ENCODE measurements around the gene CMC1. TPM values are rescaled to one million over a fixed set of nuclear protein-coding genes. Genes with fewer than 3 reads are reported as not detected.
A peak's percentile ranks its signal among the peaks of the same experiment; 100 is the strongest.

CMC1 gene
- total and polyA plus RNA-seq, 9 of the 15 experiments (the other 6 are each of a cell fraction or from before 2014, with no cell fraction given) = 15.9 to 74.6 (median 48.9) TPM

- TF ChIP-seq, protein P1, sequence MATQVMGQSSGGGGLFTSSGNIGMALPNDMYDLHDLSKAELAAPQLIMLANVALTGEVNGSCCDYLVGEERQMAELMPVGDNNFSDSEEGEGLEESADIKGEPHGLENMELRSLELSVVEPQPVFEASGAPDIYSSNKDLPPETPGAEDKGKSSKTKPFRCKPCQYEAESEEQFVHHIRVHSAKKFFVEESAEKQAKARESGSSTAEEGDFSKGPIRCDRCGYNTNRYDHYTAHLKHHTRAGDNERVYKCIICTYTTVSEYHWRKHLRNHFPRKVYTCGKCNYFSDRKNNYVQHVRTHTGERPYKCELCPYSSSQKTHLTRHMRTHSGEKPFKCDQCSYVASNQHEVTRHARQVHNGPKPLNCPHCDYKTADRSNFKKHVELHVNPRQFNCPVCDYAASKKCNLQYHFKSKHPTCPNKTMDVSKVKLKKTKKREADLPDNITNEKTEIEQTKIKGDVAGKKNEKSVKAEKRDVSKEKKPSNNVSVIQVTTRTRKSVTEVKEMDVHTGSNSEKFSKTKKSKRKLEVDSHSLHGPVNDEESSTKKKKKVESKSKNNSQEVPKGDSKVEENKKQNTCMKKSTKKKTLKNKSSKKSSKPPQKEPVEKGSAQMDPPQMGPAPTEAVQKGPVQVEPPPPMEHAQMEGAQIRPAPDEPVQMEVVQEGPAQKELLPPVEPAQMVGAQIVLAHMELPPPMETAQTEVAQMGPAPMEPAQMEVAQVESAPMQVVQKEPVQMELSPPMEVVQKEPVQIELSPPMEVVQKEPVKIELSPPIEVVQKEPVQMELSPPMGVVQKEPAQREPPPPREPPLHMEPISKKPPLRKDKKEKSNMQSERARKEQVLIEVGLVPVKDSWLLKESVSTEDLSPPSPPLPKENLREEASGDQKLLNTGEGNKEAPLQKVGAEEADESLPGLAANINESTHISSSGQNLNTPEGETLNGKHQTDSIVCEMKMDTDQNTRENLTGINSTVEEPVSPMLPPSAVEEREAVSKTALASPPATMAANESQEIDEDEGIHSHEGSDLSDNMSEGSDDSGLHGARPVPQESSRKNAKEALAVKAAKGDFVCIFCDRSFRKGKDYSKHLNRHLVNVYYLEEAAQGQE (IDR thresholded peaks at IDR 0.05; ENCODE audit: borderline replicate concordance) = peak; percentile 13; the same call in 1 of the 2 replicates
- TF ChIP-seq, protein P1 (CRISPR knock-in tag; IDR thresholded peaks at IDR 0.05; ENCODE audit: low read depth) = no peak
- TF ChIP-seq, protein P2, sequence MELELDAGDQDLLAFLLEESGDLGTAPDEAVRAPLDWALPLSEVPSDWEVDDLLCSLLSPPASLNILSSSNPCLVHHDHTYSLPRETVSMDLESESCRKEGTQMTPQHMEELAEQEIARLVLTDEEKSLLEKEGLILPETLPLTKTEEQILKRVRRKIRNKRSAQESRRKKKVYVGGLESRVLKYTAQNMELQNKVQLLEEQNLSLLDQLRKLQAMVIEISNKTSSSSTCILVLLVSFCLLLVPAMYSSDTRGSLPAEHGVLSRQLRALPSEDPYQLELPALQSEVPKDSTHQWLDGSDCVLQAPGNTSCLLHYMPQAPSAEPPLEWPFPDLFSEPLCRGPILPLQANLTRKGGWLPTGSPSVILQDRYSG (tag; conservative IDR thresholded peaks at IDR 0.05; ENCODE audit: low read depth) = no peak
- TF ChIP-seq, protein P3, sequence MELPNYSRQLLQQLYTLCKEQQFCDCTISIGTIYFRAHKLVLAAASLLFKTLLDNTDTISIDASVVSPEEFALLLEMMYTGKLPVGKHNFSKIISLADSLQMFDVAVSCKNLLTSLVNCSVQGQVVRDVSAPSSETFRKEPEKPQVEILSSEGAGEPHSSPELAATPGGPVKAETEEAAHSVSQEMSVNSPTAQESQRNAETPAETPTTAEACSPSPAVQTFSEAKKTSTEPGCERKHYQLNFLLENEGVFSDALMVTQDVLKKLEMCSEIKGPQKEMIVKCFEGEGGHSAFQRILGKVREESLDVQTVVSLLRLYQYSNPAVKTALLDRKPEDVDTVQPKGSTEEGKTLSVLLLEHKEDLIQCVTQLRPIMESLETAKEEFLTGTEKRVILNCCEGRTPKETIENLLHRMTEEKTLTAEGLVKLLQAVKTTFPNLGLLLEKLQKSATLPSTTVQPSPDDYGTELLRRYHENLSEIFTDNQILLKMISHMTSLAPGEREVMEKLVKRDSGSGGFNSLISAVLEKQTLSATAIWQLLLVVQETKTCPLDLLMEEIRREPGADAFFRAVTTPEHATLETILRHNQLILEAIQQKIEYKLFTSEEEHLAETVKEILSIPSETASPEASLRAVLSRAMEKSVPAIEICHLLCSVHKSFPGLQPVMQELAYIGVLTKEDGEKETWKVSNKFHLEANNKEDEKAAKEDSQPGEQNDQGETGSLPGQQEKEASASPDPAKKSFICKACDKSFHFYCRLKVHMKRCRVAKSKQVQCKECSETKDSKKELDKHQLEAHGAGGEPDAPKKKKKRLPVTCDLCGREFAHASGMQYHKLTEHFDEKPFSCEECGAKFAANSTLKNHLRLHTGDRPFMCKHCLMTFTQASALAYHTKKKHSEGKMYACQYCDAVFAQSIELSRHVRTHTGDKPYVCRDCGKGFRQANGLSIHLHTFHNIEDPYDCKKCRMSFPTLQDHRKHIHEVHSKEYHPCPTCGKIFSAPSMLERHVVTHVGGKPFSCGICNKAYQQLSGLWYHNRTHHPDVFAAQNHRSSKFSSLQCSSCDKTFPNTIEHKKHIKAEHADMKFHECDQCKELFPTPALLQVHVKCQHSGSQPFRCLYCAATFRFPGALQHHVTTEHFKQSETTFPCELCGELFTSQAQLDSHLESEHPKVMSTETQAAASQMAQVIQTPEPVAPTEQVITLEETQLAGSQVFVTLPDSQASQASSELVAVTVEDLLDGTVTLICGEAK (IDR thresholded peaks at IDR 0.05) = no peak
- TF ChIP-seq, protein P3 (CRISPR knock-in tag; IDR thresholded peaks at IDR 0.05) = no peak
- TF ChIP-seq SRSF9 (IDR thresholded peaks at IDR 0.05; ENCODE audit: borderline replicate concordance, low read depth, low read length) = no peak
Measured at GRCh38 chr3:28317438-28318022, 76.1 kb downstream of the CMC1 start (continued).
